ENCODE data around the gene LDLRAD4.

DNA sequence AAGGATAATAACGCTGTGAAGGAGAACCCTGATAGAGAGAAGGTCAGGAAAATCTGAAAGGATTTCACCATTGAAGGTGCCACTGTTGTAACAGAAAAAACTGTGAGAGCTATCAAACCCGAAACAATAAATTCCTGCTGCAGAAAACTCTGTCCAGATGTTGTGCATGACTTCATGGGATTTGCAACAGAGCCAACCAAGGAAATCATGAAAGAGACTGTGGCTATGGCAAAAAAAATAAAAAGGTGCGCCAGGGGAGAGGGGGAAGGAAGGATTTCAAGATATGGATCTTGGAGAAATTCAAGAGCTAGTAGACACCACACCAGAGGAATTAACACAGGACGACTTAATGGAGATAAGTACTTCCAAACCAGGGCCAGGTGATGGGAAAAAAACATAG lies 88.0 kb downstream of the LDLRAD4 start:
- no peak for TF ChIP-seq EZH2phosphoT487 (IDR thresholded peaks at IDR 0.05; ENCODE audit: borderline replicate concordance, low read length)
- TF ChIP-seq CTCF (conservative IDR thresholded peaks at IDR 0.05; ENCODE audit: low read depth, low read length), result no peak
- no peak for TF ChIP-seq EZH2 (IDR thresholded peaks at IDR 0.05; ENCODE audit: low read length, unreplicated experiment)
